GM10266 (cell line): ENCODE measurements around the gene IL25.
"Not testable (repeated sequence)": the region's sequence is repeated elsewhere in the genome, so short reads cannot be mapped to it uniquely, and the experiment has no call there.

Experiments used
- DNase-seq: peaks from one replicate; pipeline ENCODE4 v3.0.0; 2012; ENCODE audit errors: extremely low spot score
- CTCF ChIP-seq: IDR thresholded peaks from 2 replicates; pipeline ENCODE4 v1.5.1; 2012; ENCODE audit warnings: mild to moderate bottlenecking, low read depth; ENCODE audit not compliant: control insufficient read depth, insufficient read depth; ENCODE audit errors: missing control alignments

The IL25 gene

DNA sequence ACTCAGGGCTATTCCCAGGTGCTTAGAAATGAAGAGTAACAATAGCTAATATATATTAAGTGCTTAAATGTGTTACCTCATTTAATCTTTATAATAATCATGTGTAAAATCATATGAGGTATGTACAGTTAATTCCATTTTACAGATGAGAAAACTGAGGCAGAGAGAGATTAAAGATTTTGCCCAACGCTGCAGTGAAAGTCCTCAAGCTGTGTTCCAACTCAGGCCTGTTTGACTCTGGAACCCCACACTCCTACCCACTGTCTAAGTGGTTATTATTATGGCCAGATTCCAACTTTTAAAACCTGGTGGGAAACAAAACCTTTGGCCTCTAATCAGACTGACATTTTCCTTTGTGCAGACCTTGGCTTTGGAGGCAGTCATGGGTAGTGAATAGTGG is 14.4 kb downstream of the IL25 start:
- DNase-seq, result no peak
- no peak for TF ChIP-seq CTCF

DNA sequence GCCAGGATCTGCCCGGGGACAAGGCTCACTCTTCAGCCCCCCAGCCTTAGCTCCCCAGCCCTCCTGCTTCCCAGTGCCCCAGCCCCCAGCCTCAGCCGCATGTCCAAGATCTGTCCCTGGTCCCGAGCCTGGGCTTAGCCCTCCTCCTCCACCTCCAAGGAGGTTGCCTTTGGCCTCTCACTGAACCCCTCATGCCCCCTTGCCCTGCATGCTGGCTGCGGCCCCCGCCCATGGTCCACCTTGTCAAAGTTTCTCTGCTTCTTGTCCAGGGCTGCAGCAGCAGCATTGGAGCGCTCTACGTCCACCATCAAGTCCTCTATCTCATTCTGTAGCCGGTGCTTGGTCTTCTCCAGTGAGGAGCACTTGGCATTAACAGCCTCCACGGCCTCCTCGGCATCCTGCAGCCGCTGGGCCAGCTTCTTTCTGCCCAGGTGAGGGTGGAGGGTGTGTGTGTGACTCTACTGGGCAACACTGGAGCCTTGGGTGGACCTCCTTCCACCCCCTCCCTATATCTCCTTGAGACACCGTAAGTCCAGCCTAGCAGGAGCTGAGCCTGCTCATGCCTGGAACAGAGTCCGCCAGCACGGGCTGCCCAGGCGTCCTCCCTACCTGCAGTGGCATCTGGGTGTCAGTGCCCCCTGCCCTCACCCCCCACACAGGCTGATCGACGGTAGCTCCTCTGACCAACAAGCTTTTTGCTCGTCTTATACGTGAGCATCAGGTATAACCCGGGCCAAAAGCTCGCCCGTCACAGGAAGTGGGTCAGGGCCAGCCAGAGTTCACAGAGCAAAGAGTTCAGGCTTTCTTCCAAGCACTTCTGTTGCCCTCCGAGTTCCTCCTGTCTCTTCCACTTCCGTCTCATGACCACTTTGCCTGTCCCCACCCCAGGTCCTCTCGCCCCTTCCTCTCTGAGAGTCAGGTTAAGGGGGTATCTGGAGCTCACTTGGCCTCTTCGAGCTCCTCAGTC is 15.6 kb downstream of the IL25 start:
- DNase-seq, result no peak
- TF ChIP-seq CTCF, result no peak

DNA sequence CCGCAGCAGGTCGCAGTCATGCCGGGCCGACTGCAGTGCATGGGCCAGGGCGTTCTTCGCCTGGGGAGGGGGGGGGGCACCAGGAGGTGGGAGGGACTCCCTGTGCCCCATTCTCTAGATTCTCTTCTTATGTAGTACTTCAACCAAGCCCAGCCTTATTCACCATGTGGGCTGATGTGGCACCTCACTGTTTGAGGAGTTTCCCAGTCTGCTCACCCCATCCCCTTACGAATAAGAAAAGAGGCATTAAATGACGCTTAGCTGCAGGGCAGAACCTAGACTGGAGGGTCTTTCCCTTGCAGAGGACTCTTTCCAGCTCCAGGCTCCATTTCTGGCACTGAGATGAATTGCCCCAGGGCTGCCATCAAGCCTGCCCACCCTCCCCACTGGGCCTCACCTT is 16.4 kb downstream of the IL25 start:
- no peak for DNase-seq
- TF ChIP-seq CTCF, result no peak

GRCh38 chr14:23389396-23389795 is 16.8 kb downstream of the IL25 start:
- TF ChIP-seq CTCF, result no peak
- no peak for DNase-seq

DNA sequence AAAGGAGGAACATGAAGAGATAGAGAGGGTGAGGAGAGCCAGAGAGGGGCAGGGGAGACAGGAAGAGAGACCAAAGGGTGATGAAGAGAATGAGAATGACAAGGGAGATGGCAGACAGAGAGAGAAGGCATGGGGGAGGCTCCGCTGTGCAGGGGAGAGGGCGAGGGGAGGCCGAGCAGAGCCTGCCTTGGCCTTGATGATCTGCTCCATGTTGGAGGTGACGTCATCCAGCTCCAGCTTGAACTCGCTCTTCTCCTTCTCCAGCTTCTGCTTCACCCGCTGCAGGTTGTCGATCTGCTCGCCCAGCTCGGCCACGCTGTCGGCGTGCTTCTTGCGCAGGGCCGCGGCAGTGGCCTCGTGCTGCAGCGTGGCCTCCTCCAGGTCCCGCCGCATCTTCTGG is 17.3 kb downstream of the IL25 start:
- not testable (repeated sequence) for DNase-seq

DNA sequence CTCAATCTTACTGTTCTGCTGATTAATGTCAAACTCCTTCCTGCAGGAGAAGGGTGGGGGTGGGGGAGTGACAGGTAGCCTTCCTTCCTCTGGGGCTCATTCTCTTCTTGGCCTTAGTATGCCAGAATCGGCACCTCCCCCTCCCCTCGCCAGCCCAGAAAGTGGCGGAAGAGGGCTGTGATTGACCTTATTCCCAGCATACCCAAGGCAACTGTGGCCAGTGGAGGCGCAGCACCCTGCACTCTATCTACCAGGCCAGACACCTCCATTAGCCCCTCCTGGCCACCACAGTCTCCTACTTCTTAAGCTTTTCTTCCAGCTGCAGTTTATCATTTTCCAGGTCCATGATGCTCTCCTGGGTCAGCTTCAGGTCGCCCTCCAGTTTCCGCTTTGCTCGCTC is 20.0 kb downstream of the IL25 start:
- no peak for TF ChIP-seq CTCF
- DNase-seq, result no peak

DNA sequence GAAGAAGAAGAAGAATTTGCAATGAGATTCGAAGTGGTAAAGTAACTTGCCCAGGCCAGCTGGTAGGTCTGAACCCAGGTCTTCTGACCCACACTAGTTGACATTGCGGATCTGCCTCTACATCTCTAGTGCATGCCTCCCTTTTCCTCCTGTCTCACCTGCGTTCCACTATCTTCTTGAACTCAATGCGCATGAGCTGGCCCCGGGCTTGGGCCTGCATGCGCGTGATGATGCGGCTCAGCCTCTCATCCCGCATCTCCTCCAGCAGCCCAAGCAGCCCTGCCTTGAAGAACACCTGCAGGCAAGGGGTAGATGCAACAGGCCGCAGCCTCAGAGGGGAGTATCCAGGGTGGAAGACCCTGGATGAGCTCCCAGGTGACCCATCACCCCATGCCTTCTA is 23.5 kb downstream of the IL25 start:
- no peak for TF ChIP-seq CTCF

More for the DNA sequence above, 23.5 kb downstream of the IL25 start:
- no peak for DNase-seq
